Smooth muscle cell (in vitro differentiated cells): Measurements from ENCODE around the gene SLC35B1. TPM values are rescaled to one million over a fixed set of nuclear protein-coding genes. Genes with fewer than 3 reads are reported as not detected.

Experiments
- DNase-seq: peaks from one replicate; lab custom pipeline; 2025; ENCODE audit not compliant: unreplicated experiment; lab: John Stamatoyannopoulos, UW
- H2AFZ ChIP-seq: fragments of 200-600 bp; sonication (generic); 2 replicates; pipeline ENCODE4 v1.6.0; 2016; ENCODE audit warnings: antibody characterized with exemption, low read depth, mild to moderate bottlenecking
- H3F3A ChIP-seq: fragments of 200-600 bp; sonication (generic); 2 replicates; pipeline ENCODE4 v1.6.0; 2017; ENCODE audit warnings: antibody characterized with exemption, low read depth
- H3K27ac ChIP-seq: fragments of 200-600 bp; sonication (generic); 2 replicates; pipeline ENCODE4 v1.5.1; 2016; ENCODE audit warnings: low read depth, mild to moderate bottlenecking
- H3K27me3 ChIP-seq: fragments of 200-600 bp; sonication (generic); 2 replicates; pipeline ENCODE4 v1.6.1; 2016; ENCODE audit warnings: low read depth, mild to moderate bottlenecking
- H3K36me3 ChIP-seq: fragments of 200-600 bp; sonication (generic); 2 replicates; pipeline ENCODE4 v1.5.1; 2016; ENCODE audit warnings: low read depth
- H3K4me1 ChIP-seq: fragments of 200-600 bp; sonication (generic); 2 replicates; pipeline ENCODE4 v1.5.1; 2016; ENCODE audit warnings: low read depth
- H3K4me2 ChIP-seq: fragments of 200-600 bp; sonication (generic); 2 replicates; pipeline ENCODE4 v1.6.0; 2016; ENCODE audit warnings: mild to moderate bottlenecking
- H3K4me3 ChIP-seq: fragments of 200-600 bp; sonication (generic); 2 replicates; pipeline ENCODE4 v1.5.1; 2016; ENCODE audit warnings: mild to moderate bottlenecking
- H3K79me2 ChIP-seq: fragments of 200-600 bp; sonication (generic); 2 replicates; pipeline ENCODE4 v1.6.0; 2016; ENCODE audit warnings: low read depth, mild to moderate bottlenecking
- H3K9ac ChIP-seq: fragments of 200-600 bp; sonication (generic); 2 replicates; pipeline ENCODE4 v1.6.0; 2016; ENCODE audit warnings: low read depth
- H3K9me3 ChIP-seq: fragments of 200-600 bp; sonication (generic); replicated peaks from 2 replicates; pipeline ENCODE4 v1.5.1; 2016; ENCODE audit warnings: low read depth
- H4K20me1 ChIP-seq: fragments of 200-600 bp; sonication (generic); 2 replicates; pipeline ENCODE4 v1.6.0; 2016; ENCODE audit warnings: low read depth
- CTCF ChIP-seq: fragments of 200-600 bp; sonication (generic); IDR thresholded peaks from 2 replicates; pipeline ENCODE4 v1.5.1; 2017; ENCODE audit warnings: borderline replicate concordance, mild to moderate bottlenecking, antibody characterized with exemption; ENCODE audit not compliant: insufficient read depth, poor library complexity, severe bottlenecking
- WGBS: methylation state at CpG from one replicate; pipeline ENCODE4 v1.1.7; 2016; ENCODE audit warnings: low lambda C conversion rate; 5-methylcytosine and 5-hydroxymethylcytosine counted together
- polyA plus RNA-seq: library from polyadenylated mRNA; unstranded; fragments of >200 nt; fragmentation: Nextera tagmentation; extraction: Ambion mirVana; gene quantifications from 2 replicates; pipeline ENCODE4 v1.2.1, GENCODE V29; 2016
- total RNA-seq: library from RNA; depleted of rRNA; stranded (reverse); fragments of >200 nt; gene quantifications from 2 replicates; pipeline ENCODE4 v1.2.3, GENCODE V29; 2014

Gene SLC35B1
- total and polyA plus RNA-seq, 2 experiments from 2014 or later, result 98.9 to 126 TPM

- Histone ChIP-seq H3K36me3 (no peaks in the 10 kb centered on the region), H3K4me3 (no peak overlapping the region), H3K4me1 (peaks cover 8% of the 10 kb centered on the region), H4K20me1 (no peaks in the 10 kb centered on the region), H2AFZ (no peak overlapping the region), H3F3A (peaks cover 23% of the 10 kb centered on the region), H3K27ac (peak overlapping the region; percentile 88), H3K27me3 (no peaks in the 10 kb centered on the region), H3K9me3 (no peaks in the 10 kb centered on the region), H3K4me2 (peak overlapping the region; percentile 77), H3K9ac (peak overlapping the region; percentile 68), H3K79me2 (no peaks in the 10 kb centered on the region)
- no peak for TF ChIP-seq CTCF
- no peak for DNase-seq
- 15% methylated on average over 9 of the region's 9 CpGs for WGBS
Observed at GRCh38 chr17:49691086-49691676, 16.6 kb downstream of the SLC35B1 start.

GRCh38 chr17:49690256-49690655 is 17.5 kb downstream of the SLC35B1 start:
- no peaks in the 10 kb centered on the region for H4K20me1 ChIP-seq
- H3K9me3 ChIP-seq, result no peaks in the 10 kb centered on the region
- H3K27me3 ChIP-seq, result no peaks in the 10 kb centered on the region
- no peak overlapping the region for H2AFZ ChIP-seq
- no peaks in the 10 kb centered on the region for H3K79me2 ChIP-seq
- WGBS, result 68% methylated on average over 2 of the region's 2 CpGs
- no peaks in the 10 kb centered on the region for H3K36me3 ChIP-seq
- no peak overlapping the region for H3K4me2 ChIP-seq
- peak overlapping the region; percentile 88 for H3K27ac ChIP-seq
- DNase-seq, result no peak
- H3K4me3 ChIP-seq, result no peak overlapping the region
- H3K9ac ChIP-seq, result no peak overlapping the region
- peaks cover 23% of the 10 kb centered on the region for H3F3A ChIP-seq
- H3K4me1 ChIP-seq, result peaks cover 8% of the 10 kb centered on the region
- TF ChIP-seq CTCF, result no peak

- H3K4me3 ChIP-seq, result no peak overlapping the region
- H3K9ac ChIP-seq, result no peak overlapping the region
- peaks cover 23% of the 10 kb centered on the region for H3F3A ChIP-seq
- H2AFZ ChIP-seq, result no peak overlapping the region
- H4K20me1 ChIP-seq, result no peaks in the 10 kb centered on the region
- no peaks in the 10 kb centered on the region for H3K36me3 ChIP-seq
- WGBS, result 74% methylated on average over 4 of the region's 4 CpGs
- H3K79me2 ChIP-seq, result no peaks in the 10 kb centered on the region
- DNase-seq, result no peak
- no peak overlapping the region for H3K4me2 ChIP-seq
- no peaks in the 10 kb centered on the region for H3K9me3 ChIP-seq
- TF ChIP-seq CTCF, result no peak
- peaks cover 8% of the 10 kb centered on the region for H3K4me1 ChIP-seq
- peak overlapping the region; percentile 28 for H3K27ac ChIP-seq
- no peaks in the 10 kb centered on the region for H3K27me3 ChIP-seq
Observed at GRCh38 chr17:49688848-49689247, 18.9 kb downstream of the SLC35B1 start.

- peaks cover 8% of the 10 kb centered on the region for H3K4me1 ChIP-seq
- H3K79me2 ChIP-seq, result no peaks in the 10 kb centered on the region
- DNase-seq, result no peak
- no peaks in the 10 kb centered on the region for H3K36me3 ChIP-seq
- peaks cover 23% of the 10 kb centered on the region for H3F3A ChIP-seq
- peak overlapping the region; percentile 31 for H3K4me2 ChIP-seq
- 66% methylated on average over 10 of the region's 10 CpGs for WGBS
- H3K27me3 ChIP-seq, result no peaks in the 10 kb centered on the region
- H4K20me1 ChIP-seq, result no peaks in the 10 kb centered on the region
- no peak overlapping the region for H3K9ac ChIP-seq
- H3K27ac ChIP-seq, result peak overlapping the region; percentile 52
- peak overlapping the region; percentile 77 for H2AFZ ChIP-seq
- no peak overlapping the region for H3K4me3 ChIP-seq
- H3K9me3 ChIP-seq, result no peaks in the 10 kb centered on the region
- TF ChIP-seq CTCF, result no peak
Observed at GRCh38 chr17:49687878-49688491, 19.8 kb downstream of the SLC35B1 start.
